ENCODE data around the gene GRIK4. TPM values are rescaled to one million over a fixed set of nuclear protein-coding genes. Genes with fewer than 3 reads are reported as not detected.

The GRIK4 gene
- total and polyA plus RNA-seq, 9 of the 15 experiments (the other 6 are each of a cell fraction or from before 2014, with no cell fraction given), result not detected

DNA sequence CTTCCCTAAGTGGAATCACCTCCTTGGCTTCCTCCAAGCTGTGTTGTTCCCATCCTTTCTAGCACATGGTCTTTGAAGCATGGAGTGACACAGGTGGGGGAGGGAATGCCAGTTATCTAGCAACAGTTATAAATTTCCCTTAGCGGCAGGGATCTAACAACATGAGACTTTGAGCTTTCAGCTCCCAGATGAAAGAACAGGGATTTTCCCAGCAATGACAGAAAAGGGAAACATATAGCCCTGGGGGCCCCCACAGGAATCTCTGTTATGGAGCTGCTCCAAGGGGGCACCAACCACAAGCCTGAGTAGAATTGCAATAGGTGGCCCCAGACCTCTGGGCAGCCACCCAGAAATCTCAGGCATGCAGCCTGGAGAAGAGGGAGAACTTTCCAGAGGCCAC is 163.0 kb downstream of the GRIK4 start (continued):
- TF ChIP-seq PRDM10 (IDR thresholded peaks at IDR 0.05; ENCODE audit: partially characterized antibody), result no peak
- TF ChIP-seq SPI1 (IDR thresholded peaks at IDR 0.05; ENCODE audit: borderline replicate concordance, low read depth, low read length), result no peak
- TF ChIP-seq EP300 (IDR thresholded peaks at IDR 0.05; ENCODE audit: low read length), result no peak
- TF ChIP-seq THRA (IDR thresholded peaks at IDR 0.05), result no peak
- no peak for TF ChIP-seq SP2 (IDR thresholded peaks at IDR 0.05; ENCODE audit: extremely low read depth, low read depth, low read length, poor library complexity, severe bottlenecking)
- TF ChIP-seq SIRT6 (IDR thresholded peaks at IDR 0.05; ENCODE audit: low read depth, low read length), result no peak

DNA sequence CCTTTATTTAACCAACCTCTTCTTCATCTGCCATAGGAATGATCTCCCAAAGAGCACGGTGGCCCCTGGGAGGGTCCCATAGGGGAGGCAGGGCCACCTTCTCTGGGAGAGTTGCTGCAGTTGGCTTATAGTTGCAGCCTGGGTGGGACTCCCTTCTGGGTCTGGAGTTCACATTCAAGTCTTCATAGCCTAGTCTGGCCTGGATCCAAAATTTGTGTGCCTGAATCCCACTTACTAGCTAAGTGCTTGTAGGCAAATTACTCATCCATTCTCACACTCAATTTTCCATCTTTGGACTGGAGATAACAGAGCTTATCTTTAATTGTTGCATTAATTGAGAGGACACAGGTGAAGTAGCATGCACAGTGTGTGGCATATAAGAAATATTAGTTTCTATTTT is 163.6 kb downstream of the GRIK4 start:
- POLR2A ChIA-PET, result no interaction called here
- Histone ChIP-seq H3K9me3 (replicated peaks; ENCODE audit: control insufficient read depth, insufficient read depth, low read depth, low read length) (no peaks in the 10 kb centered on the region), H3K79me2 (ENCODE audit: control insufficient read depth, insufficient read depth, low read length) (no peaks in the 10 kb centered on the region), H4K20me1 (replicated peaks; ENCODE audit: control insufficient read depth, insufficient read depth, low read length) (no peaks in the 10 kb centered on the region), H3K9ac (ENCODE audit: insufficient read depth in 1 of 2, low read depth in 2 of 2, low read length in 2 of 2) (no peak overlapping the region), H3K9me1 (ENCODE audit: control insufficient read depth, insufficient read depth, low read length) (no peaks in the 10 kb centered on the region), H3K4me2 (ENCODE audit: insufficient read depth, low read length) (no peak overlapping the region), H3K27ac (ENCODE audit: extremely low read depth, low read depth, low read length) (no peak overlapping the region), H3K27me3 (ENCODE audit: control insufficient read depth in 2 of 2, insufficient read depth in 2 of 2, low read length in 2 of 2) (peaks cover 0 to 6% of the 10 kb centered on the region in 2 experiments; a peak in 2 of 5 replicates), H3K4me3 (no peak overlapping the region), H3K36me3 (ENCODE audit: control insufficient read depth, insufficient read depth, low read length) (no peaks in the 10 kb centered on the region), H3K4me1 (replicated peaks in 1 of 2; ENCODE audit: control insufficient read depth in 2 of 2, insufficient read depth in 2 of 2, low read length in 2 of 2) (no peaks in the 10 kb centered on the region), H2AFZ (ENCODE audit: low read depth, low read length) (no peak overlapping the region)
- DNase-seq (ENCODE audit: extremely low read depth in 1 of 4, low spot score in 3 of 4), result no peak
- FAIRE-seq, result no peak
- no peak for ATAC-seq
- no TSS peak for BruUV-seq (replicated peaks)
- intact Hi-C loops (cut with micrococcal nuclease), result no loop called here
- in situ Hi-C loops (cut with MboI), result no loop called here
- WGBS (ENCODE audit: insufficient coverage, low coverage, missing lambda C conversion rate), result 13% methylated on average over 1 of the region's 1 CpG
- CTCF ChIA-PET (ENCODE audit: low intra/inter-chr PET ratio), result no interaction called here
- TF ChIP-seq ZFP1 (CRISPR knock-in tag; IDR thresholded peaks at IDR 0.05) (no peak), PHB2 (IDR thresholded peaks at IDR 0.05; ENCODE audit: low read depth) (no peak), BRCA1 (IDR thresholded peaks at IDR 0.05) (no peak), BRCA1 (CRISPR knock-in tag; IDR thresholded peaks at IDR 0.05) (no peak), HNRNPK (IDR thresholded peaks at IDR 0.05; ENCODE audit: low read depth, low read length, poor library complexity, severe bottlenecking) (no peak), SNIP1 (IDR thresholded peaks at IDR 0.05; ENCODE audit: low read depth) (no peak), XRCC4 (IDR thresholded peaks at IDR 0.05; ENCODE audit: extremely low read depth, insufficient read depth, insufficient read length) (no peak), BCL6 (CRISPR knock-in tag; IDR thresholded peaks at IDR 0.05) (no peak), RUNX1 (IDR thresholded peaks at IDR 0.05; ENCODE audit: low read depth) (no peak)

All from K562 (cell line).